ENCODE results near the gene C11orf86.
"Not testable (repeated sequence)": the region's sequence is repeated elsewhere in the genome, so short reads cannot be mapped to it uniquely, and the experiment has no call there.

The C11orf86 gene

GRCh38 chr11:66976028-66976467 is 944 bp downstream of the C11orf86 start:
- Mint-ChIP-seq H3K36me3 (ENCODE audit: low read depth) (no peaks in the 10 kb centered on the region), H3K4me1 (ENCODE audit: low read depth) (peaks cover under 1% of the 10 kb centered on the region), H3K27ac (no peak overlapping the region), H3K9me3 (no peaks in the 10 kb centered on the region), H3K27me3 (ENCODE audit: low read depth) (no peaks in the 10 kb centered on the region), H3K4me3 (no peak overlapping the region)

DNA sequence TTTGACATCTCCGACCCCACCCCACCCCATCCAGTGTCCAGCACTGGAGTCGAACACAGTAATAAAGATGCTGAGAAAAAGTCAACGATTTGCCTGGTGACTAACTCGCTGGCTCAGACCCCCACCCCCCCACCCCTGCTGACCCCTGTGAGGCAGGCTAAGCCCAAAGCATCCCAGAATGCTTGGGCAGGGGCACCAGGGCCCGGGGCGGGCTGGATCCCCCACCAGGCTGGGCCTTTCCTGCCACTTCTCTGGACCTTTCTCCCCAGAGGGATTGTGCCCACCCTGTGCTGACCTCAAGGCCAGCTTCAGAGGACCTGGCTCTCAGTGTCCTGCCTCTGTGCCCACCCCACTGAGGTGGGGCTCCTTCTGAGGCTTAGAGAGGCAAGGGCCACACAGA is 1.8 kb downstream of the C11orf86 start:
- no peaks in the 10 kb centered on the region for H3K27me3 Mint-ChIP-seq (ENCODE audit: low read depth)
- no peaks in the 10 kb centered on the region for H3K4me1 Mint-ChIP-seq (ENCODE audit: low read depth)
- H3K4me3 Mint-ChIP-seq = no peak overlapping the region
- no peak overlapping the region for H3K27ac Mint-ChIP-seq
- H3K9me3 Mint-ChIP-seq = no peaks in the 10 kb centered on the region
- no peaks in the 10 kb centered on the region for H3K36me3 Mint-ChIP-seq (ENCODE audit: low read depth)

DNA sequence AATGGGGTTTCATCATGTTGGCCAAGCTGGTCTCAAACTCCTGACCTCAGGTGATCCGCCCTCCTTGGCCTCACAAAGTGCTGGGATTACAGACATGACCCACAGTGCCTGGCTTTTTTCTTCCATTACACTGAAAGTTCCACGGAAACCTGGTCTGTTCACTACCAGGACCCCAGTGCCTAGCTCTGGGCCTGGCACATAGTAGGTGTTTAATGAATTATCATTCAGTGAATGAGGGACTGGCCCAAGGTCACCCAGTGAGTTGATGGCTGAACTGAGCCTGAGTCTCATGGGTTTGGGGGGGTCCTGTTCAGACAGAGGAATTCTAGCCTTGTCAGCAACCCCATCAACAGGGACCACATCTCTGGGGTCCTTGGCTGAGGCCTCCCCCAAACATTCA is 3.1 kb downstream of the C11orf86 start:
- no peak overlapping the region for H3K4me3 Mint-ChIP-seq
- peaks cover 3% of the 10 kb centered on the region for H3K36me3 Mint-ChIP-seq (ENCODE audit: low read depth)
- peaks cover 3% of the 10 kb centered on the region for H3K27me3 Mint-ChIP-seq (ENCODE audit: low read depth)
- no peak overlapping the region for H3K27ac Mint-ChIP-seq
- H3K9me3 Mint-ChIP-seq = no peaks in the 10 kb centered on the region
- no peaks in the 10 kb centered on the region for H3K4me1 Mint-ChIP-seq (ENCODE audit: low read depth)

DNA sequence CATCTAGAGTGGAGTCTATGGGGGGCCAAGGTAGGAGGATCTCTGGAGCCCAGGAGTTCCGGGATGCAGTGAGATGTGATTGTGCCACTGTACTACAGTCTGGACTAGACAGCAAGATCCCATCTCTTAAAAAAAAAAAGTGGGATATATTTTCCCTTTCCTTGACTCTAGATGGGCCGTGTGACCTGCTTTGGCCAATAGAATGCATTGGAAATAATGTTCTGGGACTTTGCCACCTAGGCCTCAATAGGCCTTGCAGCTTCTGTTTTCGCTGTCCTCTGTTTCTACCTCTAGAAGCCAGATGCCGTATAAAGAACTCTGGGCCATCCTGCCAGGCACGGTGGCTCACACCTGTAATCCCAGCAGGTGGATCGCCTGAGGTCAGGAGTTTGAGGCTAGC is 3.6 kb downstream of the C11orf86 start:
- Mint-ChIP-seq H3K27ac (no peak overlapping the region), H3K4me1 (ENCODE audit: low read depth) (no peaks in the 10 kb centered on the region), H3K9me3 (no peaks in the 10 kb centered on the region), H3K27me3 (ENCODE audit: low read depth) (peaks cover 3% of the 10 kb centered on the region), H3K36me3 (ENCODE audit: low read depth) (peaks cover 3% of the 10 kb centered on the region), H3K4me3 (no peak overlapping the region)

GRCh38 chr11:66979336-66979980 is 4.4 kb downstream of the C11orf86 start:
- Mint-ChIP-seq H3K4me1 (ENCODE audit: low read depth) (no peaks in the 10 kb centered on the region), H3K36me3 (ENCODE audit: low read depth) (peaks cover 3% of the 10 kb centered on the region), H3K9me3 (no peaks in the 10 kb centered on the region), H3K4me3 (no peak overlapping the region), H3K27ac (no peak overlapping the region), H3K27me3 (ENCODE audit: low read depth) (peaks cover 3% of the 10 kb centered on the region)

DNA sequence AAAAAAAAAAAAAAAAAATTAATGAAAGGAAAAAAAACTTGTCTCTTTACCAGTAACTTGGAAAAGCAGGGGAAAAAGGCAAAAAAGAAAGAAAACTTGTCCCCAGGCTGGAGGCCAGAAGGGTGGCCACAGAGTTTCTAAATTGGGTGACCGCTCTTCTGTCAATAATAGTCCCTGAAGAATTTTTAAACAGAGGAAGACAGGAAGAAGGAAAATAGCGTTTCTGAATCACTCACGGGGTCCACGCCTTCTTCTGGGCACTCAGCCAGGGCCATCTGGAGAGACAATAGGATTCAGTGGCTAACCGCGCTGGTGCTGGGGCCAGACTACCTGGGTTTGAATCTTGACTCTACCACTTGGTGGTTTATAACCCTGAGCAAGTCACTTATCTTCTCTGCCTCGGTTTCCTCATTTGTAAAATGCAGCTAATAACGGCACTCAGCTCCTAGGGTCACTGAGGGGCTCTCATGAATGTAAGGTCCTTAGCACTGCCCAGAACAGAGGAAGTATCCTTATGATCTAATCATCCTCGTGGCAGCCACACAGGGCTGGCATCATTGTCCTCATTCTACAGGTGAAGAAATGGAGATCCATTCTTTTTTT is 7.0 kb downstream of the C11orf86 start:
- no peaks in the 10 kb centered on the region for H3K4me1 Mint-ChIP-seq (ENCODE audit: low read depth)
- H3K4me3 Mint-ChIP-seq = no peak overlapping the region
- H3K9me3 Mint-ChIP-seq = no peaks in the 10 kb centered on the region
- peaks cover 3% of the 10 kb centered on the region for H3K36me3 Mint-ChIP-seq (ENCODE audit: low read depth)
- no peak overlapping the region for H3K27ac Mint-ChIP-seq
- H3K27me3 Mint-ChIP-seq (ENCODE audit: low read depth) = peaks cover 3% of the 10 kb centered on the region

DNA sequence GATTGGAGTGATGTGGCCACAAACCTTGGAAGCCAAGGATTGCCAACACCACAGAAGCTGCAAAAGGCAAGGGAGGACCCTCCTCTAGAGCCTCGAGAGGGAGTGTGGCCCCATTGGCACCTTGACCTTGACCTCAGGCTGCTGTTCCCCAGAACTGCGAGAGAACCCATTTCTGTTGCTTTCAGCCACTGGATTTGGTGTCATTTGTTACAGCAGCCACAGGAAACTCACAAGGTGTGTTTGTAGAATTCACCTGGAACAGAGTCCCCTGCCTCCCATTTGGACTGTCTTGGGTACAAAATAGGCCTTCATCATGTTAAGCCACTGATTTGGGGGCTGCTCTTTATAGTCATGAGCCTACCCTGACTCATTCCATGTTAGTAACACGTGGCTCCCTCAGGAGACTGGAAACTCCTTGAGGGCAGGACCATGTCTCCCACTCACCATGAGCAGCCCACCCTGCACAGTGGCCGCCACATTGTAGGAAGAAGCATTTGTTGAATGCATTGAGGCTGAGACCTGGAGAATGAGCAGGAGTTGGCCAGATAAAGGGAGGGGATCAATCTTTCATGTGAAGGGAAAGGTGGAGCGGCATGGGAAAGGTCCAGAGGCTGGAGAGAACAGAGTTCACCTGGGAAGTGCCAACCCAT is 8.3 kb downstream of the C11orf86 start:
- peaks cover 3% of the 10 kb centered on the region for H3K36me3 Mint-ChIP-seq (ENCODE audit: low read depth)
- no peak overlapping the region for H3K27ac Mint-ChIP-seq
- H3K4me1 Mint-ChIP-seq (ENCODE audit: low read depth) = no peaks in the 10 kb centered on the region
- no peak overlapping the region for H3K4me3 Mint-ChIP-seq
- no peaks in the 10 kb centered on the region for H3K9me3 Mint-ChIP-seq
- peaks cover 3% of the 10 kb centered on the region for H3K27me3 Mint-ChIP-seq (ENCODE audit: low read depth)

DNA sequence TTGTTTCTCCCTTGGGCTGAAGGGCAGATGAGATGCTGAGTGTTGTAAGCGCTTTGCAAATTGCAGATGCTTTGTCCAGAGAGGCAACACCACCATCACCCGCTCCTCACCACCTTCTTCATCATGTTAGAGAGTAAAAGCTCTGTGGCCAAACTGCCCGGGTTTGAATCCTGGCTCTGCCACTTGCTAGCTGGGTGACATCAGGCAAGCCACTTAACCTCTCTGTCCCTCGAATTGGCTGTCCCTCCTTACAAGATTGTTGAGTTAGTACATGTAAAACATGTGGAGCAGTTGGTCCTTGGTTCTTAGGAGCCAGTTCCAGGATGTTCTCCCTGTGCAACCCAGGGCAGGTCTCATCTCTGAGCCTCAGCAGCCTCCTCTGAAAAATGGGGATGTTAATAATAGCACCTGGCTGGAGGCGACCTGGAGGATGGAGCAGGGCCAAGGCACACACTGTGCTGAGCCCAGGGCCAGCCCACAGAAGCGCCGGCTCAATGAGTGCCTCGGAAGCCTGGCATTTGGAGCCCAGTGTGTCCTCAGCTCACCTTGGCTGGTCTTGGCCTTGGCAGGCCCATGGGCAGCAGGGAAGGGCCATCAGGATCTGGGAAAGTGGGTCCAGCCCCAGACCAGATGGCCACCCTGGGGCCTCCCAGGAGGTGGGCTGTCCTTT is 10.5 kb downstream of the C11orf86 start:
- H3K9me3 Mint-ChIP-seq = no peaks in the 10 kb centered on the region
- H3K4me3 Mint-ChIP-seq = no peak overlapping the region
- no peak overlapping the region for H3K27ac Mint-ChIP-seq
- no peaks in the 10 kb centered on the region for H3K4me1 Mint-ChIP-seq (ENCODE audit: low read depth)
- H3K36me3 Mint-ChIP-seq (ENCODE audit: low read depth) = peaks cover 3% of the 10 kb centered on the region
- peaks cover 3% of the 10 kb centered on the region for H3K27me3 Mint-ChIP-seq (ENCODE audit: low read depth)

DNA sequence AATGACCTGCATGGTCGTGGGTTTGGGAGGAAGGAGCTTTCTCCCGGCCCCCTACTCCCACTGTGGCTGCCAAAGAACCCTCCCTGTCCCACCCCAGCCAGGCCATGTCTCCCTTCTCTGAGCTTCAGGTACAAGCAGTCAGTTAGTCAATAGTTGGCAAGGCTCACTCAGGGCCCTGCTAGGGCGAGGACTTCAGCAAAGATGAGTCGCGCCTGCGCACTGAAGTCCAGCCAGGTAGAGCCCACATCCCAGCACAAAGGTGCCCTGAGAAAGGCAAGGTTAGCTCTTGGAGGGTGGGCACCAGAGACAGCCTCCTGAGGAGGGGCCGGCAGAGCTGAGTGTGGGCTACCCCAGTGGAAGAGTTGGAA is 11.1 kb downstream of the C11orf86 start:
- H3K27me3 Mint-ChIP-seq (ENCODE audit: low read depth) = peaks cover 3% of the 10 kb centered on the region
- peaks cover 3% of the 10 kb centered on the region for H3K36me3 Mint-ChIP-seq (ENCODE audit: low read depth)
- H3K9me3 Mint-ChIP-seq = no peaks in the 10 kb centered on the region
- H3K4me1 Mint-ChIP-seq (ENCODE audit: low read depth) = no peaks in the 10 kb centered on the region
- H3K27ac Mint-ChIP-seq = no peak overlapping the region
- no peak overlapping the region for H3K4me3 Mint-ChIP-seq

- Mint-ChIP-seq H3K27ac (no peak overlapping the region), H3K27me3 (ENCODE audit: low read depth) (peaks cover 8% of the 10 kb centered on the region), H3K36me3 (ENCODE audit: low read depth) (peaks cover 3% of the 10 kb centered on the region), H3K9me3 (no peaks in the 10 kb centered on the region), H3K4me3 (no peak overlapping the region), H3K4me1 (ENCODE audit: low read depth) (no peaks in the 10 kb centered on the region)
Observed at GRCh38 chr11:66987158-66987620, 12.1 kb downstream of the C11orf86 start.

GRCh38 chr11:66987924-66988637 is 13.0 kb downstream of the C11orf86 start:
- Mint-ChIP-seq H3K4me3 (no peak overlapping the region), H3K27me3 (ENCODE audit: low read depth) (peaks cover 4% of the 10 kb centered on the region), H3K36me3 (ENCODE audit: low read depth) (no peaks in the 10 kb centered on the region), H3K9me3 (no peaks in the 10 kb centered on the region), H3K4me1 (ENCODE audit: low read depth) (no peaks in the 10 kb centered on the region), H3K27ac (no peak overlapping the region)

DNA sequence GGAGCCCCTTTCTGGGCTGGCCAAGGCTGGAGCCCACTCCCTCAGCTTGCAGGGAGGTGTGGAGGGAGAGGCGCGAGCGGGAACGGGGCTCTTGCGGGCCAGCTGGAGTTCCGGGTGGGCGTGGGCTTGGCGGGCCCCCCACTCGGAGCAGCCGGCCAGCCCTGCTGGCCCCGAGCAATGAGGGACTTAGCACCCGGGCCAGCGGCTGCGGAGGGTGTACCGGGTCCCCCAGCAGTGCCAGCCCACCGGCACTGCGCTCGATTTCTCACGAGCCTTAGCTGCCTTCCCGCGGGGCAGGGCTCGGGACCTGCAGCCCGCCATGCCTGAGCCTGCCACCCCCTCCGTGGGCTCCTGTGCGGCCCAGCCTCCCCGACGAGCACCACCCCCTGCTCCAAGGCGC is 13.6 kb downstream of the C11orf86 start:
- H3K36me3 Mint-ChIP-seq (ENCODE audit: low read depth); H3K9me3 Mint-ChIP-seq; H3K27ac Mint-ChIP-seq; H3K27me3 Mint-ChIP-seq (ENCODE audit: low read depth); H3K4me1 Mint-ChIP-seq (ENCODE audit: low read depth); H3K4me3 Mint-ChIP-seq: not testable (repeated sequence)

GRCh38 chr11:66989360-66989759 is 14.3 kb downstream of the C11orf86 start:
- H3K27ac Mint-ChIP-seq; H3K9me3 Mint-ChIP-seq; H3K4me3 Mint-ChIP-seq; H3K36me3 Mint-ChIP-seq (ENCODE audit: low read depth); H3K27me3 Mint-ChIP-seq (ENCODE audit: low read depth); H3K4me1 Mint-ChIP-seq (ENCODE audit: low read depth): not testable (repeated sequence)

DNA sequence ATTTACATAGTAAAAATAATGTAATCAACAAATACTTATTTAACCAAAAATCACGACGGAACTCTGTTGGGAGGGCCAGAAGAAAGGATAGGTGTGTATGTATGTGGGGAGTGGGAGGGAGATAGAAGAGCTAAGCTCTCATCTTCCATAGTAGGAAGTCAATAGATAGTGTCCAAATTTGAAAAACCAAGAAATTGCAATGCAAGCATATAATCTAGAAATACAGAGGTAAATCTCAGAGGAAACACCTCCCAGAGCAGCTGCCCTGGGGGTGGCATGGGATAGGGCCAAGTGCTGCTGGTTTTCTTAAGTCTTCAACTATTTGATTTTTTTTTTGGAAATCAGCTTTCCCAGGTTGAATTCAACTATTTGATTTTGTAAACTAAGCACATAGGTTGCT is 16.9 kb downstream of the C11orf86 start:
- H3K4me1 Mint-ChIP-seq (ENCODE audit: low read depth) = no peaks in the 10 kb centered on the region

More for the DNA sequence above, 16.9 kb downstream of the C11orf86 start:
- H3K36me3 Mint-ChIP-seq (ENCODE audit: low read depth) = no peaks in the 10 kb centered on the region
- H3K4me3 Mint-ChIP-seq = no peak overlapping the region
- no peaks in the 10 kb centered on the region for H3K9me3 Mint-ChIP-seq
- no peak overlapping the region for H3K27ac Mint-ChIP-seq
- peaks cover 8% of the 10 kb centered on the region for H3K27me3 Mint-ChIP-seq (ENCODE audit: low read depth)
